Choroid plexus epithelial cell (primary cell): ENCODE measurements around the gene ASPSCR1.

ENCODE experiments used
- DNase-seq: peaks from one replicate; pipeline ENCODE4 v3.0.0-alpha.2; 2010; ENCODE audit warnings: low read depth
- H3K4me3 ChIP-seq: 2 replicates; pipeline ENCODE4 v1.5.1; 2011; ENCODE audit warnings: low read depth, mild to moderate bottlenecking, control low read depth, low read length, moderate library complexity
- TF ChIP-seq, protein P1 (sequence below): conservative IDR thresholded peaks from 2 replicates; pipeline ENCODE4 v1.5.1; 2011; ENCODE audit warnings: low read depth, mild to moderate bottlenecking, control low read depth, inconsistent platforms, low read length, moderate library complexity

Gene ASPSCR1

GRCh38 chr17:82031303-82031884 is 54.0 kb downstream of the ASPSCR1 start, which contains the start of gene RAC3:
RAC3 (plus strand) TSS chr17:82031678; CDS start chr17:82031762, 84 bp downstream.
- peak; percentile 41 for DNase-seq
- H3K4me3 ChIP-seq: peak within 1 kb of the TSS; percentile 62
- TF ChIP-seq, protein P1, sequence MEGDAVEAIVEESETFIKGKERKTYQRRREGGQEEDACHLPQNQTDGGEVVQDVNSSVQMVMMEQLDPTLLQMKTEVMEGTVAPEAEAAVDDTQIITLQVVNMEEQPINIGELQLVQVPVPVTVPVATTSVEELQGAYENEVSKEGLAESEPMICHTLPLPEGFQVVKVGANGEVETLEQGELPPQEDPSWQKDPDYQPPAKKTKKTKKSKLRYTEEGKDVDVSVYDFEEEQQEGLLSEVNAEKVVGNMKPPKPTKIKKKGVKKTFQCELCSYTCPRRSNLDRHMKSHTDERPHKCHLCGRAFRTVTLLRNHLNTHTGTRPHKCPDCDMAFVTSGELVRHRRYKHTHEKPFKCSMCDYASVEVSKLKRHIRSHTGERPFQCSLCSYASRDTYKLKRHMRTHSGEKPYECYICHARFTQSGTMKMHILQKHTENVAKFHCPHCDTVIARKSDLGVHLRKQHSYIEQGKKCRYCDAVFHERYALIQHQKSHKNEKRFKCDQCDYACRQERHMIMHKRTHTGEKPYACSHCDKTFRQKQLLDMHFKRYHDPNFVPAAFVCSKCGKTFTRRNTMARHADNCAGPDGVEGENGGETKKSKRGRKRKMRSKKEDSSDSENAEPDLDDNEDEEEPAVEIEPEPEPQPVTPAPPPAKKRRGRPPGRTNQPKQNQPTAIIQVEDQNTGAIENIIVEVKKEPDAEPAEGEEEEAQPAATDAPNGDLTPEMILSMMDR: no peak

DNA sequence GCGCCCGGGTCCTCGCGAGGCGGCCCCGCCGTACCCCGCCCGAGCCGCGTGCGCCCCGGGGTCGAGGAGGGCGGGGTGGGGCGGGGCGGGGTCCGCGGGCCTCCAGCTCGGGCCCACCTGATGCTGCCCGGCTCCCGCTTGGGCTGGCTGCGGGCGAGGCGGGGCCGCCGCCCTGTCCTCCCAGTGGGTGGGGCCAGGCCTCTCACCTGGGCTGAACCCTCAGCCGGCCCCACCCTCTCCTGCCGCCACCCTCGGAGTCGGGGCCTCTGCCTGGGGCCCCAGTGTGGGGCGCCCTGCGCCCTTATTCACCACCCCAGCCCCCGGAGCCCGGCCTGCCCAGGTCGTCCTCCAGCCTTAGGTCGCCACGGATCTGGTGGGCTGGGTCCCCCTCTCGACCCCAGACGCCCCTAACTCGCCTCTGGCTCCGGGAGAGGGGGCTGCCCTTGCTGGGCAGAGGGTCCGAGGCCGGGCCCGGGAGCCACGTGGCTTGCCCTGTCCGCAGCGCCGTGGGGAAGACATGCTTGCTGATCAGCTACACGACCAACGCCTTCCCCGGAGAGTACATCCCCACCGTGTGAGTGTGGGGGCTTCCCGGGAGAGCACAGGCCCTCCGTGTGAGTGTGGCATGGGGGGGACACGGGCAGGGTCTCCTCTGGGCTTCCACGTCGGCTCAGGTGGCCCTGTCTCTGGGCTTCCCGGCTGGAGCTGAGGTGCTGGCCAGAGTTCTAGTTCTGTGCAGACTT is 54.6 kb downstream of the ASPSCR1 start:
- TF ChIP-seq, protein P1: no peak
- no peak for DNase-seq
- H3K4me3 ChIP-seq: peak overlapping the region; percentile 58

DNA sequence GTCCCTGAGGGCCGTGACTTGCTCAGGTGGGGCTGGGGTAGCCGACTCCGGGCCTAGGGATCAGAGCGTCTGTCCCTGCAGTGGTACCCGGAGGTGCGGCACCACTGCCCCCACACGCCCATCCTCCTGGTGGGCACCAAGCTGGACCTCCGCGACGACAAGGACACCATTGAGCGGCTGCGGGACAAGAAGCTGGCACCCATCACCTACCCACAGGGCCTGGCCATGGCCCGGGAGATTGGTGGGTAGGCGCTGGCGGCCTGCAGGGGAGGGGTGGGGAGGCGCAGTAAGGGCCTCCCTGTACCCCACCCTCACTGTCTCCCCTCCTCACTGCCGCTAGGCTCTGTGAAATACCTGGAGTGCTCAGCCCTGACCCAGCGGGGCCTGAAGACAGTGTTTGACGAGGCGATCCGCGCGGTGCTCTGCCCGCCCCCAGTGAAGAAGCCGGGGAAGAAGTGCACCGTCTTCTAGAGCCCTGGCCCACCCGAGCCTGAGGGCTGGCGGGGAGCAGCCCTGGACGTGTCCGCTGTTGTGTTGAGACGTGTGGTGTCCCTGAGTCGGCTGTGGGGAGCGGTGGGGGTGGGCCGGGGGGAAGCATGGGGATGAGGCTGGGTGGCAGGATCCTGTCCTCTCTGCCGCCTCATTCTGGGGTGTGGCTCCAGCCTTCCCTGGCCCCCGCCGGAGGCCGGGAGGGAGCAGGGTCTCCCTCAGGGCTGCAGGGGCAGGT is 56.1 kb downstream of the ASPSCR1 start:
- no peak for DNase-seq
- TF ChIP-seq, protein P1: no peak
- H3K4me3 ChIP-seq: no peak overlapping the region

DNA sequence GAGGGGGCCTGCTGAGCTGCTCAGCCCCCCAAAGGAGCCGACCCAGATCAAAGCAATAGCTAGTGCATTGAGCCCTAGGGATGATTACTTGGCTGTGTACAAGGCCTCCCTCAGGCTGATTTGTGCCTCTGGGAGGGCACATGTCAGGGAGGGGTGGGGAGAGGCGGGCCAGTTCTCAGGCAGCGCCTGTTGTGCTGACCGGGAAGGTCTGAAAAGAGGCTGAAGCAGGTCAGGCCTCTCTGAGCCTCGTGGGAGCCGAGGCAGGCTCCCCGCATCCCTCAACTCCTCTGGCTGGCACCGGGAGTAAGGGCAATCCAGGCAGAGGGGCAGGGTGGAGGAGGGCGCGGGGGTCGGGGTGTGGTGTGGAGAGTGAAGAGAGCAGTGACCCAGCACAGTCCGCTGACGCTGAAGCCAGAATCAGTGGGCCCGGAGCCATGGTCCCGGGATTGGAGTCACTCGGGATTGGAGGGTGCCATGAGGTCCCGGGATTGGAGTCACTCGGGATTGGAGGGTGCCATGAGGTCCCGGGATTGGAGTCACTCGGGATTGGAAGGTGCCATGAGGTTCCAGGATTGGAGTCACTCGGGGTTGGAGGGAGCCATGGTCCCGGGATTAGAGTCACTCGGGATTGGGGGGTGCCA is 57.1 kb downstream of the ASPSCR1 start:
- TF ChIP-seq, protein P1: no peak
- no peak overlapping the region for H3K4me3 ChIP-seq
- no peak for DNase-seq

DNA sequence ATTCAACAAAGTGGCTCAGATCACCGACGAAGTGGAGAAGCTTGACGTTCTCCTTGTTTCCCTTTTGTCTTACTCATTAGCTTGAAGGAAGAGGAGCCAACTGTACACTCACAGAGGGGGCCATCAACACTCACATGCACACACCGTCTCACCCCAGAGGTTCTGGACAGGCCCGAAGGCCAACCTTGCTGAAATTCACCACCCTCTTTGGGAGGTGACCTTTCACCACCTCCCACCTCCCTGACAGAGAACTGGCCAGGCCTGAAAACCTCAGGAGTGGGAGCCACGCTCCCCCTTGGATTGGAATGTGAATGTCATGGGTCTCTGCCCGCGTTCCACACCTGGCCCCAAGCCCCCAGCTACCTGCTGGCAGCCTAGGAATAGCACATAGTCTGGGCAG is 58.1 kb downstream of the ASPSCR1 start:
- H3K4me3 ChIP-seq: no peak overlapping the region
- no peak for DNase-seq
- TF ChIP-seq, protein P1: no peak

DNA sequence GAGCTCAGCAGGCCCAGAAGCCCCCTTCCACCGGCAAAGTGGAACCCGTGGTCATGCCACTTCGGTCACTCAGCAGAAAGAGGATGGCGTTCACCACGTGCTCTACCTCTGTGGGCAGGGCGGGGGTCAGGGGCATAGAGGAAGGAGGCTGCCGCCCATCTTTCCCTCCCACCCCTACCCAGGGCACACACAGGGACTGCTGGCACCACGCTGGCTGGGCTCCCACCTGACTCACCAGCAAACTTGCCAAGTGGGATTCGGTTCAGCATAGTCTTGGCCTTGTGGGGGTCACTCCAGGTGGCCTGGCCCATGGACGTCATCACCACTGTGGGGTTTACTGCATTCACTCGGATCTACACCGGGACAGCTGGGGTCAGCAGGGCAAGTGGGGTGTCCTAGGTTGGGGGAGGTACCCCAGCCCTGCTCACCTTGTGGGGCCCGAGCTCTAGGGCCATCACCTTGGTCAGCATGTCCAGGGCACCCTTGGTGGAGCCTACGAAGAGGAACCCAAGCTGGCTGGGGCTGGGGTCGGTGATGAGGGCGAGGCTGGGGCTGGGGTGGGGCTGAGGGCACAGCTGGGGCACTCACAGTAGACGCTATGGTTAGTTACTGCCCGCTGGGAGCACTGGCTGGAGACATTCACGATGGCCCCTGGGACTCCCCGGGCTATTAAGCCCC is 58.7 kb downstream of the ASPSCR1 start:
- TF ChIP-seq, protein P1: no peak
- H3K4me3 ChIP-seq: peak overlapping the region; percentile 68

More for the DNA sequence above, 58.7 kb downstream of the ASPSCR1 start:
- no peak for DNase-seq
